Fibroblast of pulmonary artery (primary cell): ENCODE data around the gene NUBP2.

Experiments used
- DNase-seq: peaks from one replicate; pipeline ENCODE4 v3.0.0-alpha.2; 2010; ENCODE audit warnings: low read depth
- H3K4me3 ChIP-seq: replicated peaks from 2 replicates; pipeline ENCODE4 v1.5.1; 2011; ENCODE audit warnings: low read depth, mild to moderate bottlenecking, control low read depth, low read length, moderate library complexity
- TF ChIP-seq, protein P1 (sequence below): IDR thresholded peaks from 2 replicates; pipeline ENCODE4 v1.5.1; 2011; ENCODE audit warnings: mild to moderate bottlenecking, control low read depth, low read length, inconsistent platforms; ENCODE audit errors: missing control alignments

The NUBP2 gene

DNA sequence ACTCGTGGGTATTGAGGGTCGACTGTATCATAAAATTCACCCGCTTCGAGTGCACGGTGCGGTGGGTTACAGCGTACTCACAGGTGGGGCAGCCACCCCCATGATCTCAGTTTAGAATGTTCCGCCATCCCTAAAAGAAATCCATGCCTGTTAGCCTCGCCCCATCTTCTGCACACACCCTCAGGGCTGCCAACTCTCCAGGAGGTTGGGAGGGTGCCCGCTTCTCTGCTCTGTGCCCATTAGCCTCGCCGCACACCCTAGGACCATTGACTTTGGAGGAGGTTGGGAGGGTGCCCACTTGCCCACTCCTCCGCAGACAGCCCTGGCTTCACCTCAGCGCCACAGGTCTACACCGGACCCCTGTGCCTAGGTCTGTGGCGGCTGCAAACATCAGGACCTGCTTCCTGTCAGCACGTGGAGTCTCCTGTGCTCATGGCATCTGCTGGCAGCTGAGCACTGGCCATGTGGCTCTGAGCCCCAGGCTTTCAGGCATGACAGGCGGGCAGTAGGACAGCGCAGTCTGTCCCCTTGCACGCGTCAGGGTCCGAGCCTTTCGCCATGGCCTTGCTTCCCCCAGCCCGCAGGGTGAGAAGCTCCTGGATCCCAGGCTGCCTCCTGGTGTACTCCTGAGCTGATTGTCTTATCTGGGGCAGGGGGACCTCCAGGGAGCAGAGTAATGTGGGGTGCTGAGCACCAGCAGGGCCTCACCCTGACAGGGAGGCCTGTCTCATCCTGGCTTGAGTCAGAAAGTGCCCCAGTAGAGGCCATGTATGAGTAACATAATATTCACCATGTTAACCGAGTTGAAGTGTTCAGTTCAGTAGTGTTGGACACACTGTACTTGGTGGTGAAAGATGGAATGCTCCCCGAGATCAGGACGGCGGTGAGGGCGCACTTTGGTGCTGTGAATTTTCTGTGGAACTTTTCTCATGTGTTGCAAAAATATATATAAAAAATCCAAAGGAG lies 33.3 kb upstream of the NUBP2 start:
- TF ChIP-seq, protein P1, sequence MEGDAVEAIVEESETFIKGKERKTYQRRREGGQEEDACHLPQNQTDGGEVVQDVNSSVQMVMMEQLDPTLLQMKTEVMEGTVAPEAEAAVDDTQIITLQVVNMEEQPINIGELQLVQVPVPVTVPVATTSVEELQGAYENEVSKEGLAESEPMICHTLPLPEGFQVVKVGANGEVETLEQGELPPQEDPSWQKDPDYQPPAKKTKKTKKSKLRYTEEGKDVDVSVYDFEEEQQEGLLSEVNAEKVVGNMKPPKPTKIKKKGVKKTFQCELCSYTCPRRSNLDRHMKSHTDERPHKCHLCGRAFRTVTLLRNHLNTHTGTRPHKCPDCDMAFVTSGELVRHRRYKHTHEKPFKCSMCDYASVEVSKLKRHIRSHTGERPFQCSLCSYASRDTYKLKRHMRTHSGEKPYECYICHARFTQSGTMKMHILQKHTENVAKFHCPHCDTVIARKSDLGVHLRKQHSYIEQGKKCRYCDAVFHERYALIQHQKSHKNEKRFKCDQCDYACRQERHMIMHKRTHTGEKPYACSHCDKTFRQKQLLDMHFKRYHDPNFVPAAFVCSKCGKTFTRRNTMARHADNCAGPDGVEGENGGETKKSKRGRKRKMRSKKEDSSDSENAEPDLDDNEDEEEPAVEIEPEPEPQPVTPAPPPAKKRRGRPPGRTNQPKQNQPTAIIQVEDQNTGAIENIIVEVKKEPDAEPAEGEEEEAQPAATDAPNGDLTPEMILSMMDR: no peak
- no peak for DNase-seq
- H3K4me3 ChIP-seq: no peak overlapping the region

DNA sequence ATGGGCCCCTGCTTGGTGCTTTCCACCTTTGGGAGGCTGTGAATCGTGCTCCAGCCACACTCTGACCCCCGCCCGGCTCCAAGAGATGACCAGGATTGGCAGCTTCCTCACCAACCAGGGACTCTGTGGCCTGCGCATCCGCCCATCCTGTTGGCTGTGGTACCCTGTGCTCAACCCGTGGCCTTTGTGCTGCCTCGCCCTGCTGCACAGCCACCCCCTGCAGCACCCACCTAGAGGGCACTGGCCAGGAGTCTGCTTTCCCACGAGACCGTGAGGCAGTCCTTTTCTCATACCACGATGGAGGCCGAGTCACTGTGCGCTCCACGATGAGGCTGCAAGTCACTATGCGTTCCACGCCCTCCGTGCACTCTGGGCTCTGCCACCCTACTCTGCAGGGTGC lies 30.8 kb upstream of the NUBP2 start:
- DNase-seq: no peak
- TF ChIP-seq, protein P1: no peak
- H3K4me3 ChIP-seq: no peak overlapping the region

DNA sequence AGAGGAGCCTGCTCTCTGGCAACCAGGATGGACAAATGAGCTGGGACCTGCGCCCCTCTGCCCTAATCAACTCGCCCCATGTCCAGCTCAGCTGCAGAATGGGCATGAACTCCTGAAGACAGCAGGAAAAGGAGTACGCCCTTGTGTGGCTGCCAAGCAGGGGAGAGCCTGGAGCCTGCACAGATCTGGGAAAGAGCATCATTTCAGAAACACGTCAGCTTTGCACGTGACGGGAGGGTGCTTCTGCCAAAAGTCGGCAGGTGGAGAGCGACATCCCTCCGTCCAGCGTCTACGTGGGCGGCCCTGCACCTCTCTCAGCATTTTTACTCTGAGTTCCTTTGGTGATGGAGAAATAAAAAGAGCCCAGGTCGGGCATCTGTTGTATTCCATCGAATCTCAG lies 29.9 kb upstream of the NUBP2 start:
- no peak overlapping the region for H3K4me3 ChIP-seq
- TF ChIP-seq, protein P1: no peak
- DNase-seq: no peak

DNA sequence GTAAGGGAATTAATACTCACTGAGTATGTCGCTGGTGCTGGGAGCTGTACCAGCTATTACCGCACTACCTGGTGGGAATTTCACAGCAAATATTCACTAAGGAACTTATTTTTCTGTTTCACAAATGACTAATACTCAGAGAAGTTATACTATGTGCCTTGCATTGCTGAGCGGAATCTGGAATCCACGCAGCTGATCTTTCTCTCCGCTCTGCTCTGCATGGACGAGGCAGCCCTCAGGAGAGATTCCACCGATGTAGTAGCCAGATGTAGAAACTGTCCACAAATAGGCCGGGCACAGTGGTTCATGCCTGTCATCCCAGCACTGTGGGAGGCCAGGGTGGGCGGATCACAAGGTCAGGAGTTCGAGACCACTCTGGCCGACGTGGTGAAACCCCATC lies 28.6 kb upstream of the NUBP2 start:
- H3K4me3 ChIP-seq: no peak overlapping the region
- TF ChIP-seq, protein P1: no peak
- no peak for DNase-seq

DNA sequence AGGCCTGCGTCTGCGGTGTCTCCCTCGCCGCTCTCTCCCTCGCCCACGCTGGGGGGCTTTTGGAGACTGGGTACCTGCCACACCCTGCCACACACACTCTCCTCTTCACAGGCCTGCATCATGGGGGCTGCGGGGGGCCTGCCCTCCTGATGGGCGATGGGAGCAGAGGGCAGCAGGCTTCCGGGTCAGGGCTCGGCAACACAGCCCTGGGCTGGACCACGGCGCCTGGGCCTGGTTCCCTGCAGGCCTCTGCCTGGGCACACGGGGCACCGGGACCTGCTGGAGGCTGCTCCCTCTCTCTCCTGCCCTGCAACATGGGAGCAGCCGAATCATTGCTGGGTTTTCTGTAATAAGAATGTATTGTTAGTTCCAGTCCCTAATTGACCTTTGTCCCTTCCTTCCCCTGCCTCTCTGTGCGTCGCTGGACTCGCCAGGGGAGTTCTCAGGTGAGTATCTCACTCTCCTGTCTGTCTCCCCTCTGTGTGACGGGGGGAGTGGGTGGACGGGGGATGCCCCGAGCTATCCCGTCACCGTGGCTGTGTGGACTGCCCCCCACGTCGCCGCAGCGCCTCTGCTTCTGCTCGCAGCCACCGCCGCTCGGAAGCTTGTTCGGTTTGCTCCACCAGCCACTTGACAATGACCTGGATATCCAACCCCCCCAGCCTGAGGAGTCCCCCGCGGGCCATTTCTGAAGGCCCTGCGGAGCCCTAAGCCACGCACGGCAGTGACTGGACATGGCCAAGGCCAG lies 24.9 kb upstream of the NUBP2 start:
- TF ChIP-seq, protein P1: no peak
- H3K4me3 ChIP-seq: no peak overlapping the region
- DNase-seq: no peak

DNA sequence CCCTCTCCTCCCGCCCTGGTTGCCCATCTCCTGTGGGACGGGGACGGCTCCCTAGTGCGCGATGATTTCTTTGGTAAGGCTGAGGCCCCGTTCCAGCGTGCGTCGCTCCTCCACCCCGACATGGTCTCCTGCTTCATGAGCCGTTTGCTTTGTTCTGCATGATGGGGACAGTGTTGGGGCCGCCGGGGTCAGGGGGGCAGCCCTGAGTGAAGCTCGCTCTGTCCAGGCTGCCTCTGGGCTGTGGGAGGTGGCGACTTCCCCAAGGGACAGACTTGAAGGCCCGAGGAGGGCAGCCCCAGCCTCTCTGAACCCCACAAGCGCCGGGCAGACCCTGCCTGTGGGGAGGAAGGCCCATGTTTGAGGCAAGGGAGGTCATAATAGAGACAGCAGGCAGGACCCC lies 23.8 kb upstream of the NUBP2 start:
- H3K4me3 ChIP-seq: no peak overlapping the region
- no peak for DNase-seq
- TF ChIP-seq, protein P1: no peak
